Fibroblast of the conjunctiva (primary cell): ENCODE measurements around the gene SP6.
A peak's percentile ranks its signal among the peaks of the same experiment; 100 is the strongest.

Experiments used
- DNase-seq: peaks from one replicate; pipeline ENCODE4 v3.0.0-alpha.2; 2010; ENCODE audit warnings: low read depth

SP6 gene

DNA sequence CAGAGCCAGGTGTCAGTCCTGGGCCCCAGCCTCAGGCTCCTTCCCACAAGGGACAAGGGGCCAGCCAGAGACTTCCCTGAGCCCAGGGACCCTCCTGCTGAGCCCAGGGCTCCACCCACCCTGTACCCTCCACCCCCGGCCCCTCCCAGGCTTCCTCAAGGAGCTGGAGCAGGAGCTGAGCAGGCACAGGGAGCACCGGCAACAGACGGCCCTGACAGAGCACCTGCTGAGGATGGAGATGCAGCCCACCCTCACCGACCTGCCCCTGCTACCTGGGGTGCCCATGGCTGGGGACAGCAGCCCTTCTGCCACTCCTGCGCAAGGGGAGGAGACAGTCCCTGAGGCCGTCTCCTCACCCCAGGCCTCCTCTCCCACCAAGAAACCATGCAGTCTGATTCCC lies 14.4 kb downstream of the SP6 start:
- no peak for DNase-seq

DNA sequence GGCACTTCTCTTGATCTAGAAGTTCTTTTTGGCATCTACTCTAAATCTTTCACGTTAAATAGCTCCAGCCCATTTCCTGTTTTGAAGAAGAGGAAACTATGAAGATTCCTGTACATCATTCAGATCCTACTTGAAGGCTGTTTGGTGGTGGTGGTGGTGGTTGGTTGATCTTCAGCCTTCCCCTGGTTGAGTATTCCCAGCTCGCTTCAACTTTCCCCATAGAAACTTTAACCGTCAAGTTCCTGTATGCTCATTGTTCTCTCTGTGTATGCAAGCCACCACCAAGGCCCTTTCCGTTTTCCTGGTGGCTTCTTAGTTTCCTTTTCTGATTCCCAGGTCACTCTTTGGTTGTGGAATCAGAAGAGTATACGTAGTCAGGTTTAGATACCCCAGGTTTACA lies 16.2 kb downstream of the SP6 start:
- DNase-seq = no peak

DNA sequence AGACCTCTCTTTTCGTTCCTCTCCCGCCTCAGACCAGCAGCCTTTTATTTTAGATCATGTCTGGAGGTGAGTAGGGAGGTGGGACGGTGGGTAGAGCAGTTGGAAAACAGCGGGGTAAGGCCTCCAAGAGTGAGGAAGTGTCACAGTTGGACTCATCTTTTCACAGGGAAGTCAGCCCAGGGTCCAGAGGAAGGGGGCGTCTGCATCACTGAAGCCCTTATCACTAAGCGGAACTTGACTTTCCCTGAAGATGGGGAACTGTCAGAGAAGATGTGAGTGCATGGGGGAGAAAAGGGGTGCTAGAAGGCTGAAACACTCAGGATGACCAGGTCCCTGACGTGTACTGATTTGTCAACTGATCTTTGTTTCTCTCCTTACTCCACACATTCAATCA lies 19.0 kb downstream of the SP6 start:
- DNase-seq = no peak

DNA sequence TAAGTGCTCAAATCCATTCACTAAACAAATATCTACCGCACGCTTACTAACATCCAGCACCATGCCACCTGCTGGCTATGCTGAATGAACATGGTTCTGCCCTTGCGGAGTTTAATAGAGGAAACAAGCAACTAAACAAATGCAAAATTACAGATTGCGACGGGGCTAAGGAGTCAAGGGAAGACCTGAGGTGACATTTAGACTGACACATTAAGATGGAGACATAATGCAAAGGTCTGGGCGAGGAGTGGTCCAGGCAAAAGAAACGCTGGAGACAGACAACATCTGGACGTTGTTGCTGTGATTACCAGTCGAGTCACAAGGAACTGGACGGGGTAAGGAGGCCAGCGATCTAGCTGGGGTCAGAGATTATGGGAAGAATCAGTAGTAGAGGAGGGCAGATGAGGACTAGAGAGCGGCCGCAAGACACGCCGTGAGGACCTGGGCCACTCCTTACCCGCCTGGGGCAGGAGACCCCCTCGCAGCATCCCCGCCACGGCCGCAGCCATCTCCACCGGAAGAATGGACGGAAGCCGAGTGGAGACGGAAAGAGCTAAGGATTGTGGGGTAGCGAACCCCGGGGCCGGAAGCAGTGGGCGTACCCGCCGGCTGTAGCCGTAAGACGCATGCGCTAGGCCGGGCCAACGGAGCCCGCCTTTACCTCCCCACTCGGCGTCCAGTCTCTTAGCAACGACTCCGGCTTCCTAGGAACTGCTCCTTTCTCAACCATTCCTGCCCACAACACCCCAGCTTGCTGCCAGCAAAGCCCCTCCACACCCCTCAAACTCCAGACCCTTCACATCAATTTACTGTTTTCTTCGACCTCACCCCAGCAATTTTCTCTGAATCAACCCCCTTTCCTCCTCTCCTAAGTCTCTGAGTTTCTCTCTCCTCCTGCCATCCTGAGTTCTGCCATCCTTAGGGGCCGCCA lies 19.7 kb downstream of the SP6 start, which contains the start of the genes LRRC46 and MRPL10:
LRRC46 (plus strand) TSS at position 668 of the 931 bp plus-strand sequence. CDS start 320 bp downstream, outside the sequence.
MRPL10 (minus strand) TSS at position 539 of the 931 bp plus-strand sequence; CDS start at position 509, 30 bp downstream.
- DNase-seq = peak; percentile 88

DNA sequence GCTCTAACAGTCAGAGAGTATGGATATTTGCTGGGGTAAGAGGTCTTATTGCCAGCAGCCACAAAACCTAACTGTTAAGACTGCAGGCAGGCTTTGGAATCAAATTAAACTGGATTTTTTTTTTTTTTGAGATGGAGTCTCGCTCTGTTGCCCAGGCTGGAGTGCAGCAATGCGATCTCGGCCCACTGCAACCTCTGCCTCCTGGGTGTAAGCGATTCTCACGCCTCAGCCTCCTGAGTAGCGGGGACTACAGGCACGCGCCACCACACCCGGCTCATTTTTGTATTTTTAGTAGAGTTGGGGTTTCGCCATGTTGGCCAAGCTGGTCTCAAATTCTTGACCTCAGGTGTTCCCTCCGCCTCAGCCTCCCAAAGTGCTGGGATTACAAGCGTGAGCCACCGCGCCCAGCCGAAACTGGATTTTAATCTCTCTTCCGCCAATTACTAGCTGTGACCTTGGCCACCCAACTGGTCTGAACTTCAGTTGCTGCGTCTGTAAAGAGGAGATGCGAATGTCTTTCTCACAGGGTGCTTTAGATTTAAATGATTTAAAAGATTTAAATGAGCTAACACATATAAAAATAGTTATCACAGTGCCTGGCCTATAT lies 20.5 kb downstream of the SP6 start:
- no peak for DNase-seq

DNA sequence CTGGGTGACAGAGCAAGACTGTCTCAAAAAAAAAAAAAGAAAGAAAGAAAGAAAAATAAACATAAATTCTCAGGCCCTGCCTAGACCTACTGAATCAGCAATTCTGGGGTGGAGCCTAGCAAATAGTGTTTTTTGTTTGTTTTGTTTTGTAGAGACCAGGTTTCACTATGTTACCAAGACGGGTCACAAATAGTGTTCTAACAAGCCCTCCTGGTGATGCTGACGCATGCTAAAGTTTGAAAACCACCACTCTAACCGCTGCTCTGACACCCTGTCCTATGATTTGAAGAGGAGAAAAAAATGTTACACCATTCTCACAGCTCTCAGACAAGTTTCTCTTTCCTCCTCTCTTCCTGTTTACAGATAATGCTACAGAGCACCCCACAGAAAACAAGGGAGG lies 21.1 kb downstream of the SP6 start:
- DNase-seq = no peak

DNA sequence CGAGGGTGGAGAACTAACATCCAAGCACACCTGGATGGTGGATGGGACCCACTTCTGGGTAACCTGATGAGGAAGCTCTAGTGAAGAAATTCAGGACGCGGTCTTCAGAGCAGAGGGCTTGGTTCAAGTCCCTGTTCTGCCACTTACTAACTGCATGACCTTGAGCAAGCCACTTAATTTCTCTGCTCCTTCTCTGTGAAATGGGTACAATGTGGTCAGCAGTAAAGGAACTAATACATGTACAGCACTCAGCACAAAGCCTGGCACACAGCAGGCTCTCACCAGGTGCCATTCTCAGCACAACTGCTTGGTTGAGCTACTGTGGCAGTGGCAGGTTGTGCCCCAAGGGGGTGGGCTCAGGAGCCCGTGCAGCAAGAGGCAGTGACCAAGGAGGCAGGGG lies 27.4 kb downstream of the SP6 start:
- DNase-seq = no peak

DNA sequence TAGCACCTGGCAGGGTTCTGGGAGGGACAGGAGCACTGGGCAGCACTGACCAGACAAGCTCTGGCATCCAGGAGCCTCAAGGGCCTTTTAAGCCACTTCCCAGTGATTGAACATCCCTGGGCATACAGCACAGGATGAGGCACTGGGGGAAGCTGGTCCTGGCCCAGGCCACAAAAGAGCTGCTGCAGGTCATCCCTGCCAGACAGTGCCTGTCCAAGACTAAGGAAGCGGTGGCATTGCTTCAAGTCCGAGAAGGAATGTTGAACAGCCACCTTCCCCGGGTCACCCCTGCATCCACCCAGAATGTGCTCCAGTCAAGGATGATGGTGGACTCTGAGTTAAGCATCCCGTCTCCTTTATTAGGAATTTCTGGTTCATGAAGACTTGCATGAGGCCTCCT lies 28.2 kb downstream of the SP6 start:
- no peak for DNase-seq

DNA sequence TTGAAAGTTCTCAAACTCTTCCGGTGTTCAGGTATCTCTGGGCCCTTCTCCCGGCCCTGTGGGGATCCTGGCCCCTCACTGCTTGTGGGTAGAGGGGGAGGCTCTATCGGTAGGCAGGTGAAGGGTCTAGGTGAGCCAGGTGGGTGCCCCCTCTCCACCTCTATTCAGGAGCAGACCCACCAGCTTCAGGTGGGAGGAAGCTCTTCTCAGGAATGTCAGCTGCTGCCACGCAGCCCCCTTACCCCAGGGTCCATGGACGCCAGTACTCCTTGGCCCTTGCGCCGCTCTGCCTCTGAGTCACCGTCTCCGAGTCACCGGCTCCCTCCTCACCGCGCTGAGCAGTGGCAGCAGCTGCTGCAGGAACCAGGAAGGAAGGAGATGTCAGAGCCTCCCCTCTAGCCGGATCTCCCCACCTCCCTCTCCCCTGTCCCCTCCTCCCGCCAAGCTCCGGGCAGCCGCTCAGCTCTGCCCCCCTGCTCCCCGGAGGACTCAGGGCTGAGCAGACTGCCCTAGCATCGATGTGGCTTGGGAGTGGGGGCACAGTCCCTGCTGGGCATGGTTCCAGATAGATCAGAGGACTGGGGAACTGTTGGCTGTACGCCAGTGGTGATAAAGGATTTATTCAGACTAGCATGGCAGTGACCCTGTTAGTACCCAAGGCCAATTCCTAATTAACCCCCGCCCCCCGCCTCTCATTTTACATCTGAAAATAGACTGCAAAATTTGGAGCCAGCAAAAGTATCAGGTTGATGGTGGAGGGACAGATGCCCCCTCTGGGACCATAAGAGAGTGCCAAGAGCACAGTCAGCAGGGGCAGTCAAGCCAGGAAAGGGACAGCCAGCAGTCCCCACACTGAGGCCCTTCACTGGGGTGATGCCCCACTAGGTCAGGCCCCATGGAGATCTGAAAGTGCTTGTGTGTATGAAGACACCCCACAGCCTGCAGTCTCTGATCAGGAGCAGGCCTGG lies 29.3 kb downstream of the SP6 start, which contains the start of gene OSBPL7:
OSBPL7 (minus strand) TSS at position 371 of the 968 bp plus-strand sequence. CDS start 1,516 bp downstream, outside the sequence.
- DNase-seq = peak; percentile 58

DNA sequence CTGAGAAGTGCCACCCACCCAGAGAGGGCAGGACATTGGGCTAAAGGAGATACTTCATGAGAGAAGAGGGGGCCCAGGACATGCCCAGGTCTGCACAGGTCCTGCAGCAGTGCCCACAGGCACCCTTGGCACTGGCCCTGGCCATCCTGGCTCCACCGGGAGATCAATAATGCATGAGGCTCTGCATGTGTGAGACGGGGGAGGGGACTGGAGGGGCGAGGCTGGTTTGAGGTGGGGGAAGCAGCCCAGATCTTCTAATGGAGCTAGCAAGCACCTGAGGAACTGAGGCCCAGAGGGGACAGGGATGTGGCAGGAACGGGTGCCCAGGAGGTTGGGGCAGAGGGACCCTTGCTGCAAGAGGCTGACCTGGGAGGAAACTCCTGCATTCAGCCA lies 29.9 kb downstream of the SP6 start:
- DNase-seq = no peak

DNA sequence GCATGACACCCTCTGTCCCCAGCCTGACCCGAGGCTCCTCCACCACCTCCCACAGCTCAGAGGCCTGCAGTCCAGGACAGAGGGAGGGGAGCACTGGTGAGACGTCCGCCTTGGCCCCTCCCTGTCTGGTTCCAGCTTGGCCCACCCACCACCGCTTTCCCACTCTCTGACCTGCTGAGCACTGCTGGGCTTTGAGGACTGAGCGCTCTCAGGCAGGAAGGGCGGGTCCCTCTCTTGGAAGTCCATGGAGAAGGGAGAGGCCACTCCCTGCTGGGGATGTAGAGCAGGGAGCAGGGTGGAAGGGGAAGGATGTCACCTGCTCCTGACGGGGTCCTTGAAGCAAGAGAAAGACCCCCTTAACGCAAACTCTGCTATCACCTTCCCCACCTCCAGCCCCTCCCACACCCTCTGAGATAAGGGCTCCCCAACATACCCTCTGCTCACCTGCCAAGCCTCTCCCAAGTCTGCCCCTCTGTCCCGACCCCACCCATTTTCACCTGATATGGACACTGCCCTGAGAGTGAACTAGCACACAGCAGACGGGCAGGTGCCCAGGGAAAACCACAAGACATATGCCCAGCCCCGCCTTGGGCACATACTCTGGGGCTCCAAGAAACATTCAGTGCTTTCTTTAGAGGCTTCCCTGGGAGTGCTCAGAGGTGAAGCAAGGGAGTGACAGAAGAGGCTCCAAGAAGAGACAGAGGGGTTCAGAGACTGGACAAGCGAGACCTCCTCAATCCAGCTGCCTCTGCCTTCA lies 30.8 kb downstream of the SP6 start:
- no peak for DNase-seq

DNA sequence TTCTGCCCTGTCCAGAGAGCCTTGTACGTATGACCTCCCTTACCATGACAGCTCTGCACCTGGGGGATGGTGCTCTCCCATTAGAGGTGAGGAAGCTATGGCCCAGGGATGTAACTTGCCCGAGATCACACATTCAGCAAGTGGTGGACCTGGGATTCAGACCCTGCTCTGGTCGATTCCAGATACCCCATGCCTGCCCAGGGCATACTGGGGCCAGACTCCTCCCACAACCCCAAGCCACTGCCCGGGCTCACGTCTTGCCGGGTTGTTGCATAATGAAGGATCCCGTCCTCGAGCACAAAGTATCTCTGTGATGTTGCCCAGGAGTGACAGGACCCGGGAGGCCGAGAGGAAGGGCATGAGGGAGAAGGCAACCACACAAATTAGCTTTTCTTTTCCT lies 31.5 kb downstream of the SP6 start:
- DNase-seq = no peak

DNA sequence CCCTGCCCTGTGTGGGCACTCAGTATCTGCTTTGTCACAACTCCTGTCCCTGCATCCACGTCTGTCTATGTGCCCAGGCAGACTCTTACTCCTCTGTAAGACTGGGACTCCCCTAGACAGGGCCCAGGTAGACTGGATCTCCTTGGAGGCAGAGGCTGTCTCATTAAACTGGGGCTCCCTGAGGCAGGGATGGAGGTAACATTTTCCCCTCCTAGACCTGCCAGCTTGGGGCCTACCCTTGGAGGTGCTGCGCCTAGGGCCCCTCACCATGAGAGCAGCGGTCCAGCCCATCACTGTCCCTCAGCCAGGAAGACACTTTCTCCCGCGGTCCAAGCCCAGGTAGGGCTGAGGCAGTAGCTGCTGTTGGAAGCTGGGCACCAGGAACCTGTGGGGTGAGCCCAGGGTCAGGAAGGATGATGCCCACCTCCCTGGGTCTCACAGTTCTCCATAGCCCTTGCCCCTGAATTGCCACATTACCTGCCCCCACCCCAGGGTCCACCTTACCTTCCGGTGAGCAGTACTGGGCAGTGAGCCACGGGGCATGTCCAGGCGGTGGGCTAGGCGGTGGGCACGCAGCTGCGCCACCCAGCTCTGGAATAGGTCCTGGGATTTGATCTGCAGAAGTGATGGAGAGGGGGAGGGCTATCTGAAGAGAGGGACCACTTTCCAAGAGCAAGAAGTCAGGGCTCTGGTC lies 32.8 kb downstream of the SP6 start:
- no peak for DNase-seq

DNA sequence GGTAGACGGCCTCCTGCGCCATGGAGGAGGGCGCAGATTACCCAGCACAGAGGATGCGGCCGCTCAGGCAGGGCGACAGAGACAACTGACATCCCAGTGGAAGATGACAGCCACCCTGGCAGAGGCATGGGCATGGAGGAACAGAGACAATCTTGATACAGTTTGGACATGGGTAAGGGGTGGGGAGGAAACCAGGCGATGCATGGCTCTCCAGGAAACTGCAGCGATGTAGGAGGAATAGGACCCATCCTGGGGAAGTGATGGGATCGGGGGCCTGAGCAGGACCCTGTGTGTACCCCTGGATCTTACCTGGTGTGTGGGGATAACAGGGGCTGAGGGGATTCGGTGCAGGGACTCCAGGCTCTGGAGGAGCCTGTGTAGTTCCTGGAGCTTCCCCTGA lies 34.0 kb downstream of the SP6 start:
- DNase-seq = no peak

DNA sequence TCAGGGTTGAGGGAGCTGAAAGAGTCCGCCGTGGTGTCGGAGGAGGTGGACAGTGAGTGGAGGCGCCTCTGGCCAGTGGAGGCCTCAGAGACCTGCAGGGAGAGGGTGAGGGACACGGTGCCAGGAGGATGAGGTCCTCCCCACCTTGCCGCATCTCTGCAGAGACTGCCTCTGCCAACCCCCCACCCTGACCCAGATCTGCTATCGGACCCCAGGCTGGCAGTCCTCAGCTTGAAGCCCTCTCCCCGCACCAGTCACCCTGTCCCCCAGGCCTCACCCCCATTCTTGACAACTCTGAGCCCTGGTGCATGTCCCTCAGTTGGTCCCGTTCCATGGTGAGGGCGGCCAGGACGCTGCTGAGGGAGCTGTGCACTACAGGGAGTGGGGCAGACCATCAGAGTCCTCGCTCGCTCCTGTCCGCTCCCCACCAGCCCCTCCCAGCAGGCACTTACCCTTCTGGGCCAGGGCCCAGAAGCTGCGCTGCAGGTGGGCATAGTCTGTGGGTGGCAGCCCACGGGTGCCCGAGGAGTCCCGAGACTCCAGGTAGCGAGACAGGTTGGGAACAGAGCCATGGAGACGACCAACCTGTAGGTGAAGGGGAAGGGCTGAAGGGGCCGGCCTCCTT lies 34.7 kb downstream of the SP6 start:
- no peak for DNase-seq

DNA sequence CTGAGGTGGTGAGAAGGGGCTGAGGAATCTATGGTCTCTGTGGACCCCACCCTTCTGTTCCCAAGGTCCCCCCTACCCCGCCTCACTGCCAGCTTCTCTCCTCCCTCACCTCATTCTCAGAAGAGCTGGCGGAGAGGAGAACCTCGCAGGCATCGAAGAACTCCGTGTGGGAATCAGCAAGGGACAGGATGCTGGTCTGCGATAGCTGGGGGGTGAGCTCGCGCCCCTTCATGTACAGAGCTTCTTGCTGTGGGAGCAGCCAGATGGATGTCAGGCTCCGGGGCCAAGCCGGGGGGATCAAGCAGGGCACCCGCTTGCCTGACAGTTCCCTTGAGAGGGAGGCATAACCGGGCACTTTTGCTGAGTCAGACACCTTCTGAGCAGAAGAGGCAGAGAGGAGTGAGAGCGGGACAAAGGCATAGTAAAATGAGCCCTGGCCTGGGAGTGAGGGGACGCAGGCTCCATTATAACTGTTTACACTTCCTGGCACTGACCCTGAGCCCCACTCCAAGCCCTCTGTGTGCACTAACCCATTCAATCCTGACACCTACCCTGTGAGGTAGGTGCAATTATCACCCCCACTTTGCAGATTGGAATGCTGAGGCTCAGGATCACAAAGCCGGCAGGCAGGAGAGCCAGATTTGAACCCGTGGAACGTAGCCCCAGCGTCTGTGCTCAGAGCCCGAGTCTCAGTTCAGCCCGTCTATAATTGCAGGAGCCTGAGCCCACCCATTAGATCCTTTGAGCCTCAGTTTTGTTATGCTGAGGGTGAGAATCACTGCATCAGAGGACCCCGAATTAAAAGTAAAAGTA lies 35.7 kb downstream of the SP6 start:
- no peak for DNase-seq

DNA sequence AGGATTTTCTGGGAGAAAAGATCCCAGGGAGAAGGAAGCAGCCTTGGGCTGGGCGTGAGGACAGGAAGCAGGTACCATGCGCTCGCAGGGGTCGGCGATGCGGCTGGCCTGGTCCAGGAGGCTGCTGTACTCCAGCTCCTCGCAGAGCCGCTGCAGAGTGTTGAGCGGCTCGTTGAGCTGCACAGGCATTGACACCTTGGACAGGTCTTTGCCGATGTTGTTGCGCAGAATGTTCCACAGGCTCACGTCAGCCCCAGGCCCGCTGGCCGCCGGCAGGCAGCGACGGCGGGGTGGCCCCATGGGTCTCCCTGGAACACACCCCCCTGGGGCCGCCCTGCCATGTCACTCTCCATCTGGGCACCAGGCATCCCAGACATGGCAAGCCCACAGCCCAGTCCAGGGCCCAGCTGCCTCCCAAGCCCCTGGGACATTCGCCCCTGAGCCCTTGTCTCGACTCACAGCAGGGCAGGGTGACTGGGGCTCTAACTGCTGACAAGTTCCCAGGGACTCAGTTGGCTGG lies 37.4 kb downstream of the SP6 start:
- no peak for DNase-seq

DNA sequence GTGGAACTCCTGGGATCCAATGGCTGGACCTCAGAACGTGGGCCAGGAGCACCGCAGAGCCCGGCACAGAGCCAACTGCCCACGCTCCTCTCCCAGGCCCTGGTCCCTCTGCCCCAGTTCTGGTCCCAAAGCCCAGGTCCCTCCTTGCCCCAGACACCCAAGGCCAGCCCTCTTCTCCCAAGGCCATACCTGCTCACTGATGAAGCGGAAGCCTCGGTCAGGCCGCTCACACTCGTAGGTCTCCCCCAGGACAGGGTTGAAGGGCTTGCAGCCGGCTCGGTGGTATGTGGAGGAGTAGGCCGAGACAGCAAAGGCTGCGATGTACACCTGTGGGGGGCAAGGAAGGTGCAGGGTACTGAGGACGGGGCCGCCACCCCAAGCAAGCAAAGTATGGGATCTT lies 37.9 kb downstream of the SP6 start:
- DNase-seq = no peak
